Mammary epithelial cell (primary cell): Measurements from ENCODE around the gene PODN.

Source experiments
- EZH2 ChIP-seq: IDR thresholded peaks from 2 replicates; pipeline ENCODE4 v1.6.1; 2012; ENCODE audit warnings: low read length, inconsistent platforms, borderline replicate concordance
- TF ChIP-seq, protein P1 (sequence below), 2 donors: IDR thresholded peaks in 1 of 2; conservative IDR thresholded peaks in 1 of 2; 2 replicates each; pipeline ENCODE4 v1.5.1; 2011 to 2012; ENCODE audit warnings: inconsistent platforms in 2 of 2, low read length in 2 of 2, mild to moderate bottlenecking in 2 of 2, control low read depth in 1 of 2, low read depth in 1 of 2; ENCODE audit not compliant: insufficient read depth in 1 of 2; ENCODE audit errors: extremely low read depth in 1 of 2

DNA sequence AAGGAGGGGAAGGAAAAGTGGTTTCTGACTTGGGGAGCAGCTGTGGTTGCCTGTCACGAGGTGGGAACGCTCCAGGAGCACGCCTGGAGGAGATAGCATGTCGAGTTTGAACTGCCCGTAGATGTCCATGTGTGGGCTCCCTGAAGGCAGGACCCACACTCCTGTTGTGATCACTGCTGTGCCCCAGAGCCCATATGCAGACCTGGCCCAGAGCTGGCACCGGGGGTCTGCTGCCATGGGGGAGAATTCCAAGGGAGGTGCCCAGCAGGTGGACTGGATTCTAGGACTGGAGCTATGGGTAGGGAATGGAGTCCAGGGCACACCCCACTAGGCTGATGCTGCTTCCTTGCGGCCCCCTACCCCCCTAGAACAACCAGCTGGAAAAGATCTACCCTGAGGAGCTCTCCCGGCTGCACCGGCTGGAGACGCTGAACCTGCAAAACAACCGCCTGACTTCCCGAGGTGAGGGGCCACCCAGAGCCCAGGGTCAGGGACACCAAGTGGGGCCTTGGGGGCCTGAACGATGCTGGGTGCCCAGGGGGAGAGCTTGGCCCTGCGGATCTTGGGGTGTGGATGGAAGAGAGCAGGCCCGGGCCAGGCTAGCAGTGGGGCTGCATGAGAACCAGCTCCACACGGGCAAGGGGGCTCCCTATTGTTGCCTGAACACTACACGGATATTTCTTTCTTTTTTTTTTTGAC, 9.3 kb downstream of the PODN start:
- TF ChIP-seq EZH2: no peak
- TF ChIP-seq, protein P1, sequence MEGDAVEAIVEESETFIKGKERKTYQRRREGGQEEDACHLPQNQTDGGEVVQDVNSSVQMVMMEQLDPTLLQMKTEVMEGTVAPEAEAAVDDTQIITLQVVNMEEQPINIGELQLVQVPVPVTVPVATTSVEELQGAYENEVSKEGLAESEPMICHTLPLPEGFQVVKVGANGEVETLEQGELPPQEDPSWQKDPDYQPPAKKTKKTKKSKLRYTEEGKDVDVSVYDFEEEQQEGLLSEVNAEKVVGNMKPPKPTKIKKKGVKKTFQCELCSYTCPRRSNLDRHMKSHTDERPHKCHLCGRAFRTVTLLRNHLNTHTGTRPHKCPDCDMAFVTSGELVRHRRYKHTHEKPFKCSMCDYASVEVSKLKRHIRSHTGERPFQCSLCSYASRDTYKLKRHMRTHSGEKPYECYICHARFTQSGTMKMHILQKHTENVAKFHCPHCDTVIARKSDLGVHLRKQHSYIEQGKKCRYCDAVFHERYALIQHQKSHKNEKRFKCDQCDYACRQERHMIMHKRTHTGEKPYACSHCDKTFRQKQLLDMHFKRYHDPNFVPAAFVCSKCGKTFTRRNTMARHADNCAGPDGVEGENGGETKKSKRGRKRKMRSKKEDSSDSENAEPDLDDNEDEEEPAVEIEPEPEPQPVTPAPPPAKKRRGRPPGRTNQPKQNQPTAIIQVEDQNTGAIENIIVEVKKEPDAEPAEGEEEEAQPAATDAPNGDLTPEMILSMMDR (conservative IDR thresholded peaks at IDR 0.05 in 1 of 2, IDR thresholded peaks at IDR 0.05 in 1 of 2; ENCODE audit: extremely low read depth in 1 of 2, insufficient read depth in 1 of 2, low read depth in 1 of 2, low read length in 2 of 2): no peak
